A673 (cell line): ENCODE measurements around the gene RPS19.

ENCODE experiments used
- CTCF ChIP-seq: fragments of 300-800, 200-600 bp; sonication (generic); conservative IDR thresholded peaks from 2 replicates; pipeline ENCODE4 v1.5.1; 2017; ENCODE audit warnings: low read depth, mild to moderate bottlenecking, antibody characterized with exemption, low read length, moderate library complexity, mixed read lengths
- EZH2 ChIP-seq: fragments of 200-600 bp; sonication (generic); IDR thresholded peaks from 2 replicates; pipeline ENCODE4 v1.6.1; 2017; ENCODE audit warnings: borderline replicate concordance, low read depth, mild to moderate bottlenecking, mixed read lengths, antibody characterized with exemption, low read length; ENCODE audit not compliant: poor library complexity, severe bottlenecking

- TF ChIP-seq CTCF (peak; percentile 42; the same call in 1 of the 2 replicates), EZH2 (no peak)
Observed at GRCh38 chr19:41895745-41896580, 35.9 kb downstream of the RPS19 start.
